GM12873 (cell line): ENCODE data around the gene ITGA8.

Experiments
- TF ChIP-seq, protein P1 (sequence below): IDR thresholded peaks from 2 replicates; pipeline ENCODE4 v1.5.1; 2012; ENCODE audit warnings: low read depth, mild to moderate bottlenecking, moderate library complexity, low read length, control low read depth; ENCODE audit not compliant: insufficient read depth; ENCODE audit errors: missing control alignments

ITGA8 gene

DNA sequence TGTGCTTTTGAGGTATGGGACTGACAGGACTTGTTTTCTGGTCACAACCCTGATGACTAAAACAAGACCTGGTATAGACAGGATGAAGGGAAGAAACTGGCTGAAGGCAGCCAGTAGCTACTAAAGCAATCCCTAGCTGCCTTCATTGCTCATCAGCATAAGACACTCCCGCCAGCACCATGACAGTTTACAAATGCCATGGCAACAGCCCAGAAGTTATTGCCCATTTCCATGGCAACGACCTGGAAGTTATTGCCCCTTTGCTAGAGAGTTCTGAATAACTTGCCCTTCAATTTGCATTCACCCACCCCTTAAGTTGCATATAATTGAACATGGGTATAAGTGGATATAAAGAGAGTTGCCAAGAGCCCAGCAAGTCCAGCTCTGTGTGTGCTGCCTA is 179.0 kb downstream of the ITGA8 start:
- TF ChIP-seq, protein P1, sequence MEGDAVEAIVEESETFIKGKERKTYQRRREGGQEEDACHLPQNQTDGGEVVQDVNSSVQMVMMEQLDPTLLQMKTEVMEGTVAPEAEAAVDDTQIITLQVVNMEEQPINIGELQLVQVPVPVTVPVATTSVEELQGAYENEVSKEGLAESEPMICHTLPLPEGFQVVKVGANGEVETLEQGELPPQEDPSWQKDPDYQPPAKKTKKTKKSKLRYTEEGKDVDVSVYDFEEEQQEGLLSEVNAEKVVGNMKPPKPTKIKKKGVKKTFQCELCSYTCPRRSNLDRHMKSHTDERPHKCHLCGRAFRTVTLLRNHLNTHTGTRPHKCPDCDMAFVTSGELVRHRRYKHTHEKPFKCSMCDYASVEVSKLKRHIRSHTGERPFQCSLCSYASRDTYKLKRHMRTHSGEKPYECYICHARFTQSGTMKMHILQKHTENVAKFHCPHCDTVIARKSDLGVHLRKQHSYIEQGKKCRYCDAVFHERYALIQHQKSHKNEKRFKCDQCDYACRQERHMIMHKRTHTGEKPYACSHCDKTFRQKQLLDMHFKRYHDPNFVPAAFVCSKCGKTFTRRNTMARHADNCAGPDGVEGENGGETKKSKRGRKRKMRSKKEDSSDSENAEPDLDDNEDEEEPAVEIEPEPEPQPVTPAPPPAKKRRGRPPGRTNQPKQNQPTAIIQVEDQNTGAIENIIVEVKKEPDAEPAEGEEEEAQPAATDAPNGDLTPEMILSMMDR, result no peak

DNA sequence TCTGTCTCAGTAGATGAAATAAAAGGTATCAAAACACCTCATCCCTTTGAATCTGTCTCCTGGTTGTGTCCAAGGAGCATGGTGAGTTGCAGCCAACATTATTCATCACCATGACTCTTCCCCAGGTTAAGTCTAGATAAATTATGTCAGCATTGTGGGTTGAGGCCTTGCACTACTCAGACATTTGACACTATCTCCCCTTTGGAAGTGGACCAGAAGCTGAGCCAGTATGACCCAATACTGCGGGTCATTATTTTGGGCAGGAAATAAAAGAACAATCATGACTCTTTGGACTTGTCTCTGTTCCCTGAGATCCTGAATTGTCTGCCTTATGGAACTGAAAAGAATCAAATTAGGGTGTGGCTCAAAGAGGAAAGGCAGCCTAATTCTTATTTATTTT is 180.5 kb downstream of the ITGA8 start:
- TF ChIP-seq, protein P1, result no peak

DNA sequence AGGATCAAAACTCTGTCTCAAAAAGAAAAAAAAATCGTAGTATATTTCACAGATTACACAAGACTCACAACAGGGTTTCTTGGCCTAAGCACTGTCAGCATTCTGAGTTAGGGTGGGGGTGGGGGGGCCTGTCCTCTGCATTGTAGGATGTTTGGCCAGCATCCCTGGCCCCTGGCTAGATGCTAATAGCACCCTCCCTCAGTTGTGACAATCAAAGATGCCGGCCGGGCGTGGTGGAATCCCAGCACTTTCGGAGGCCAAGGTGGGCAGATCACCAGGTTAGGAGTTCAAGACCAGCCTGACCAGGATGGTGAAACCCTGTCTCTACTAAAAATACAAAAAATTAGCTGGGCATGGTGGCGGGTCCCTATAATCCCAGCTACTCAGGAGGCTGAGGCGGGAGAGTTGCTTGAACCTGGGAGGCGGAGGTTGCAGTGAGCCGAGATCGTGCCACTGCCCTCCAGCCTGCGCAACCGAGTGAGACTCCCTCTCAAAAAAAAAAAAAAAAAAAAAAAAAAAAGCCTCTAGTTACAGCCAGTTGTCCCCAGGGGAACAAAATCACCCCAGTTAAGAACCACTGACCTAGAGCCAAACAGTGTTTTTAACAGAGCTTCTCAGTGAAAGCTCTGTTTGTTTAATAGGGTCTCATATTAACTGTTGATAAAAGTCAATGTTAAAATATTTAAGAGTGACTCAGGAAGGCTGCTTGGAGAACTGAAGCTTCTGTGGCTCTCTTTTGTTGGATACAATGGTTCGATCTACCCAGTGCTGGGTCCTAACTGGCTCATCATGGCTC is 187.6 kb downstream of the ITGA8 start:
- TF ChIP-seq, protein P1, result no peak

DNA sequence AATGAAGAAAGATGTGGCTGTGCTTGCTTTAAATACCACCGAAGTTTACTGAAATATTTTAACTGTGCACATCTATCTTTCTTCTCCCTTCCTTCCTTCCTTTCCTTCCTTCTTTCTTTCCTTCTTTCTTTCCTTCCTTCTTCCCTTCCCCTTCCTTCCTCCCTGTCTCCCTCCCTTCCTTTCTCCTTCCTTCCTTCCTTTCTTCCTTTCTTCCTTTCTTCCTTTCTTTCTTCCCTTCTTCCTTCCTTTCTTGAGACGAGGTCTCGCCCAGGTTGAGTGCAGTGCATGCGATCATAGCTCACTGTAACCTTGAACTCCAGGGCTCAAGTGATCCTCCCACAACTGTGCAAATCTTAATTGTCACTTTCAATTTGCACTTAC is 190.9 kb downstream of the ITGA8 start:
- TF ChIP-seq, protein P1, result no peak

DNA sequence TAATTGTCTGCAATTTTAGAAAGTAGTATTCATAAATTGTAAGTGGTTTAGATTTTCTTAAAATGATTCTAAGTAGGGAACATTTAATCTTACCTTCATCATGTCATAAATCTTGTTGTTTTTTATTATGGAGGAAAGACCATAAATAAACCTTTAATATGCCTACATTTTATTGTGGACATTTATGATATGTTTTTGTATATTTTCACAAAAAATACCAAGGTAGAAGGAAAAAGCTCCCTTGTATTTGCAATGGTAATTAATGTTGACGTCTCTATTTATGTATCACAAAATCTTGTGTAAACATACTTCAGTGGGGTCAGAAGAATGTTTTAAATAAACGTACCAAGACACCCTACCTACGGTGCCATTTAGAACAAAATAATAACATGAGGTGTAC is 193.0 kb downstream of the ITGA8 start:
- TF ChIP-seq, protein P1, result no peak

DNA sequence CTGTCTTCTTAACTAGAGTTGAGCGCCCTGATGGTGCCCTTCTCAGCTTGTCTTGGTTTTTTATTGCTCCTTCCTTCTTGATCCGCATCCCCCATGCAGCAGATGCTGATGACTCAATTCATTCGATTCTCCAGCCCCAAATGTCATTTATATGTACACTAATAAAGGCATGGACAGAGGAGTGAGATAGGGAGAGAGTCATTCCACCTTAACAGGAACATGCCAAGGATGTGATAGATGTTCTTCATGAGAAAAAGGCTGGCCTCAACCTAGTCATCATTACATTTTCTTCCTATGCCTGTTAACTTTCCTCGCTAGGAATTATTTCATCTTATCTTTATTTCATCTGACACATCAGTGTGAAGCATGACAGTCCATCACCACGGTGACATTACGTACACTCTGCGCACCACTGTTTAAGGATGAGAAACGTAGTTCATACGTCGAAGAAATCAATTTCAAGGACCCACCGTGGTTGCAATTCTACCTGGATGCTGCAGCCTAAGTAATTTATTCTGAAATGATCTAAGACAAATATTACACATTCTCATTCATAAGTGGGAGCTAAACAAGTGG is 198.3 kb downstream of the ITGA8 start:
- TF ChIP-seq, protein P1, result no peak

DNA sequence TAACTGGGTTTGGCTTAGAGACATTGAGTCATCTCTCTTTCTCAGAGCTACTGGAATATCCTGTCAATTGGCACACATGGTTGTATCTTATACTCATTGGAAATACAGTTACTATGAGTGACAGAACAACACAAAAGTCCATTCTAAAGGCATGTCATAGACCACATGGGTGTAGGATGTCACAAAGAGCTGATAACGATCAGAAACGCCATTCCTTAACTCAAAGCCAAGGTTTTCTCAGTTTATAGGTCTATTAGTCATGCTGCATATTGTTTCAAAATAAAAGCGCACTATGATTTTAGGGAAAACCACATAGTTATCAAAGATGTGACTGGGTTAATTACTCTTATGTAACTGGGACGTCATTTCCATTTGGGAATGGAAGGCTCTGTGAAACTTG is 201.5 kb downstream of the ITGA8 start:
- TF ChIP-seq, protein P1, result no peak
